ENCODE data around the gene SYNE1. TPM values are rescaled to one million over a fixed set of nuclear protein-coding genes. Genes with fewer than 3 reads are reported as not detected.

SYNE1 gene
- total RNA-seq, 1 experiment from 2014 or later = 6.5 TPM

DNA sequence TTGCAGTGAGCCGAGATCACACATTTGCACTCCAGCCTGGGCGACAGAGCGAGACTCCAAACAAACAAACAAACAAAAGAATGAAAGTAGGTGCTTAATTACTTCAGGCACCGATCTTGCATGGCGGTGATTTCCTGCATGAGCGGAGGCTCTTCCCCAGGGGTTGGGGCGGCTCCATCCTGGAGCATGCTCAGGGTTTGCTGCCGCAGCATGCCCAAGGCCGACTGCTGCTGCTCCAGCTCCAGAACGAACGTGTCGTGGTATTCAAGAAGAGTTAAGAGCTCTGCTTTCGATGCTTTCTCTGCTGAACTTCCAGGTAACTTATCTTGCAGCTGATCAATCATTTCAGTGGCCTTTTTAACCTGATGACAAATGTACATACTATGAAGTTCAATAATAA lies 313.8 kb downstream of the SYNE1 start:
- Mint-ChIP-seq H3K36me3 (no peaks in the 10 kb centered on the region), H3K27ac (no peak overlapping the region), H3K27me3 (ENCODE audit: low read depth) (no peaks in the 10 kb centered on the region), H3K9me3 (0 out of 2 replicates have a peak, but pooled peaks cover 3% of the 10 kb centered on the region), H3K4me3 (no peak overlapping the region), H3K4me1 (peaks cover 5% of the 10 kb centered on the region)
- TF ChIP-seq, protein P1, sequence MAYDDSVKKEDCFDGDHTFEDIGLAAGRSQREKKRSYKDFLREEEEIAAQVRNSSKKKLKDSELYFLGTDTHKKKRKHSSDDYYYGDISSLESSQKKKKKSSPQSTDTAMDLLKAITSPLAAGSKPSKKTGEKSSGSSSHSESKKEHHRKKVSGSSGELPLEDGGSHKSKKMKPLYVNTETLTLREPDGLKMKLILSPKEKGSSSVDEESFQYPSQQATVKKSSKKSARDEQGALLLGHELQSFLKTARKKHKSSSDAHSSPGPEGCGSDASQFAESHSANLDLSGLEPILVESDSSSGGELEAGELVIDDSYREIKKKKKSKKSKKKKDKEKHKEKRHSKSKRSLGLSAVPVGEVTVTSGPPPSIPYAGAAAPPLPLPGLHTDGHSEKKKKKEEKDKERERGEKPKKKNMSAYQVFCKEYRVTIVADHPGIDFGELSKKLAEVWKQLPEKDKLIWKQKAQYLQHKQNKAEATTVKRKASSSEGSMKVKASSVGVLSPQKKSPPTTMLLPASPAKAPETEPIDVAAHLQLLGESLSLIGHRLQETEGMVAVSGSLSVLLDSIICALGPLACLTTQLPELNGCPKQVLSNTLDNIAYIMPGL (CRISPR knock-in tag; IDR thresholded peaks at IDR 0.05) = no peak
- TF ChIP-seq SOX15 (CRISPR knock-in tag; IDR thresholded peaks at IDR 0.05) = no peak
- no peak for TF ChIP-seq FOXK1 (CRISPR knock-in tag; IDR thresholded peaks at IDR 0.05)
- TF ChIP-seq, protein P2, sequence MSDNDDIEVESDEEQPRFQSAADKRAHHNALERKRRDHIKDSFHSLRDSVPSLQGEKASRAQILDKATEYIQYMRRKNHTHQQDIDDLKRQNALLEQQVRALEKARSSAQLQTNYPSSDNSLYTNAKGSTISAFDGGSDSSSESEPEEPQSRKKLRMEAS (CRISPR knock-in tag; IDR thresholded peaks at IDR 0.05) = no peak
- no peak for TF ChIP-seq IRF2 (CRISPR knock-in tag; IDR thresholded peaks at IDR 0.05; ENCODE audit: borderline replicate concordance, low read depth)
- TF ChIP-seq, protein P3, sequence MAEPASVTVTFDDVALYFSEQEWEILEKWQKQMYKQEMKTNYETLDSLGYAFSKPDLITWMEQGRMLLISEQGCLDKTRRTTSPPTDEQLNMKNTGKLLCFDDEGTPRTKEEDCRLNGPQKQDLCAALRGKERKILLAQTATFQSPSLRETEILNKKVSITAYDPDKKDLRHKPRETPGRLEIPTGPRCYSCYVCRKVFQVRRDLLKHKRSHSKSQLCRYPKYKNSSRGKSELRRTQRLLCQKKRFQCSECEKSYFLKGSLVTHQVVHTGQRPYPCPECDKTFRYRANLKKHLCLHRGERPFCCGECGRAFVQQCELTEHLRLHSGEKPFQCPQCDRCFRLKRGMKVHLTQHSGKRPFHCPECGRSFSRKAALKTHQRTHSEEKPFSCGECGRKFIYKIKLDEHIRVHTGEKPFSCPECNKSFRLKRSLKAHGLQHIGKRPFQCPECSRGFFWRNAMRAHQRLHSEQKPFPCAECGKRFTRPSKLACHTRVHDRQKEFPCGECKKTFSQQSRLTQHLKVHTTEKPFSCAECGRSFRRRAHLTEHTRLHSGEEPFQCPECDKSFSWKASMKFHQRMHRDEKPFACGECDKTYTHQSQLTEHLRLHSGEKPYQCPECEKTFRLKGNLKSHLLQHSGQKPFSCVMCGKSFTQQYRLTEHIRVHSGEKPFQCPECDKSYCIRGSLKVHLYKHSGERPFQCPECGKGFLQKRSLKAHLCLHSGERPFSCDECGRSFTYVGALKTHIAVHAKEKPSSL (CRISPR knock-in tag; conservative IDR thresholded peaks at IDR 0.05) = no peak
- TF ChIP-seq, protein P4, sequence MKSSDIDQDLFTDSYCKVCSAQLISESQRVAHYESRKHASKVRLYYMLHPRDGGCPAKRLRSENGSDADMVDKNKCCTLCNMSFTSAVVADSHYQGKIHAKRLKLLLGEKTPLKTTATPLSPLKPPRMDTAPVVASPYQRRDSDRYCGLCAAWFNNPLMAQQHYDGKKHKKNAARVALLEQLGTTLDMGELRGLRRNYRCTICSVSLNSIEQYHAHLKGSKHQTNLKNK (CRISPR knock-in tag; IDR thresholded peaks at IDR 0.05) = no peak
- no peak for TF ChIP-seq ESRRA (CRISPR knock-in tag; IDR thresholded peaks at IDR 0.05; ENCODE audit: borderline replicate concordance)
- TF ChIP-seq CREM (CRISPR knock-in tag; IDR thresholded peaks at IDR 0.05) = no peak
- no peak for TF ChIP-seq TCF7 (CRISPR knock-in tag; IDR thresholded peaks at IDR 0.05; ENCODE audit: low read depth)
- no peak for TF ChIP-seq JAZF1 (CRISPR knock-in tag; IDR thresholded peaks at IDR 0.05)
- TF ChIP-seq ETV6 (CRISPR knock-in tag; IDR thresholded peaks at IDR 0.05) = no peak
- TF ChIP-seq, protein P5, sequence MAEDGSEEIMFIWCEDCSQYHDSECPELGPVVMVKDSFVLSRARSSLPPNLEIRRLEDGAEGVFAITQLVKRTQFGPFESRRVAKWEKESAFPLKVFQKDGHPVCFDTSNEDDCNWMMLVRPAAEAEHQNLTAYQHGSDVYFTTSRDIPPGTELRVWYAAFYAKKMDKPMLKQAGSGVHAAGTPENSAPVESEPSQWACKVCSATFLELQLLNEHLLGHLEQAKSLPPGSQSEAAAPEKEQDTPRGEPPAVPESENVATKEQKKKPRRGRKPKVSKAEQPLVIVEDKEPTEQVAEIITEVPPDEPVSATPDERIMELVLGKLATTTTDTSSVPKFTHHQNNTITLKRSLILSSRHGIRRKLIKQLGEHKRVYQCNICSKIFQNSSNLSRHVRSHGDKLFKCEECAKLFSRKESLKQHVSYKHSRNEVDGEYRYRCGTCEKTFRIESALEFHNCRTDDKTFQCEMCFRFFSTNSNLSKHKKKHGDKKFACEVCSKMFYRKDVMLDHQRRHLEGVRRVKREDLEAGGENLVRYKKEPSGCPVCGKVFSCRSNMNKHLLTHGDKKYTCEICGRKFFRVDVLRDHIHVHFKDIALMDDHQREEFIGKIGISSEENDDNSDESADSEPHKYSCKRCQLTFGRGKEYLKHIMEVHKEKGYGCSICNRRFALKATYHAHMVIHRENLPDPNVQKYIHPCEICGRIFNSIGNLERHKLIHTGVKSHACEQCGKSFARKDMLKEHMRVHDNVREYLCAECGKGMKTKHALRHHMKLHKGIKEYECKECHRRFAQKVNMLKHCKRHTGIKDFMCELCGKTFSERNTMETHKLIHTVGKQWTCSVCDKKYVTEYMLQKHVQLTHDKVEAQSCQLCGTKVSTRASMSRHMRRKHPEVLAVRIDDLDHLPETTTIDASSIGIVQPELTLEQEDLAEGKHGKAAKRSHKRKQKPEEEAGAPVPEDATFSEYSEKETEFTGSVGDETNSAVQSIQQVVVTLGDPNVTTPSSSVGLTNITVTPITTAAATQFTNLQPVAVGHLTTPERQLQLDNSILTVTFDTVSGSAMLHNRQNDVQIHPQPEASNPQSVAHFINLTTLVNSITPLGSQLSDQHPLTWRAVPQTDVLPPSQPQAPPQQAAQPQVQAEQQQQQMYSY (CRISPR knock-in tag; IDR thresholded peaks at IDR 0.05) = no peak
- no peak for TF ChIP-seq FOXJ3 (CRISPR knock-in tag; IDR thresholded peaks at IDR 0.05; ENCODE audit: borderline replicate concordance)
- TF ChIP-seq, protein P6, sequence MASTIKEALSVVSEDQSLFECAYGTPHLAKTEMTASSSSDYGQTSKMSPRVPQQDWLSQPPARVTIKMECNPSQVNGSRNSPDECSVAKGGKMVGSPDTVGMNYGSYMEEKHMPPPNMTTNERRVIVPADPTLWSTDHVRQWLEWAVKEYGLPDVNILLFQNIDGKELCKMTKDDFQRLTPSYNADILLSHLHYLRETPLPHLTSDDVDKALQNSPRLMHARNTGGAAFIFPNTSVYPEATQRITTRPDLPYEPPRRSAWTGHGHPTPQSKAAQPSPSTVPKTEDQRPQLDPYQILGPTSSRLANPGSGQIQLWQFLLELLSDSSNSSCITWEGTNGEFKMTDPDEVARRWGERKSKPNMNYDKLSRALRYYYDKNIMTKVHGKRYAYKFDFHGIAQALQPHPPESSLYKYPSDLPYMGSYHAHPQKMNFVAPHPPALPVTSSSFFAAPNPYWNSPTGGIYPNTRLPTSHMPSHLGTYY (CRISPR knock-in tag; IDR thresholded peaks at IDR 0.05) = no peak
- TF ChIP-seq, protein P7, sequence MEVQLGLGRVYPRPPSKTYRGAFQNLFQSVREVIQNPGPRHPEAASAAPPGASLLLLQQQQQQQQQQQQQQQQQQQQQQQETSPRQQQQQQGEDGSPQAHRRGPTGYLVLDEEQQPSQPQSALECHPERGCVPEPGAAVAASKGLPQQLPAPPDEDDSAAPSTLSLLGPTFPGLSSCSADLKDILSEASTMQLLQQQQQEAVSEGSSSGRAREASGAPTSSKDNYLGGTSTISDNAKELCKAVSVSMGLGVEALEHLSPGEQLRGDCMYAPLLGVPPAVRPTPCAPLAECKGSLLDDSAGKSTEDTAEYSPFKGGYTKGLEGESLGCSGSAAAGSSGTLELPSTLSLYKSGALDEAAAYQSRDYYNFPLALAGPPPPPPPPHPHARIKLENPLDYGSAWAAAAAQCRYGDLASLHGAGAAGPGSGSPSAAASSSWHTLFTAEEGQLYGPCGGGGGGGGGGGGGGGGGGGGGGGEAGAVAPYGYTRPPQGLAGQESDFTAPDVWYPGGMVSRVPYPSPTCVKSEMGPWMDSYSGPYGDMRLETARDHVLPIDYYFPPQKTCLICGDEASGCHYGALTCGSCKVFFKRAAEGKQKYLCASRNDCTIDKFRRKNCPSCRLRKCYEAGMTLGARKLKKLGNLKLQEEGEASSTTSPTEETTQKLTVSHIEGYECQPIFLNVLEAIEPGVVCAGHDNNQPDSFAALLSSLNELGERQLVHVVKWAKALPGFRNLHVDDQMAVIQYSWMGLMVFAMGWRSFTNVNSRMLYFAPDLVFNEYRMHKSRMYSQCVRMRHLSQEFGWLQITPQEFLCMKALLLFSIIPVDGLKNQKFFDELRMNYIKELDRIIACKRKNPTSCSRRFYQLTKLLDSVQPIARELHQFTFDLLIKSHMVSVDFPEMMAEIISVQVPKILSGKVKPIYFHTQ (CRISPR knock-in tag; IDR thresholded peaks at IDR 0.05) = no peak
- ChIA-PET CTCF (interaction anchor here (0.9 to 2.0 kb wide), 2 partner anchors 15 kb away, joined by 4 to 8 read pairs; no protein-coding TSS in a partner anchor), POLR2A (no interaction called here)
- DNase-seq (ENCODE audit: low spot score) = no peak
- peak; percentile 66 for ATAC-seq

Measured in WTC11 (cell line).